Spleen (tissue), 11 donors: ENCODE data around the gene TMCC3. TPM values are rescaled to one million over a fixed set of nuclear protein-coding genes. Genes with fewer than 3 reads are reported as not detected.
"Not testable (repeated sequence)": the region's sequence is repeated elsewhere in the genome, so short reads cannot be mapped to it uniquely, and the experiment has no call there.

ENCODE experiments used
- DNase-seq: peaks from one replicate; pipeline ENCODE4 v3.0.0-alpha.2; 2020
- H3K27ac ChIP-seq, 8 donors: fragments of 200-600 bp; sonication (generic) in 7 of 8; 1 replicate in 4 of 8; 2 replicates in 4 of 8; pipeline versions ENCODE4 v1.5.0 to v1.8.0; 2016 to 2021; ENCODE audit warnings: inconsistent platforms in 4 of 8, mild to moderate bottlenecking in 4 of 8, moderate library complexity in 1 of 8
- H3K27me3 ChIP-seq, 7 donors: fragments of 200-600 bp; sonication (generic) in 6 of 7; replicated peaks in 1 of 7; 1 replicate in 4 of 7; 2 replicates in 3 of 7; pipeline versions ENCODE4 v1.5.0 to v1.8.0; 2016 to 2021; ENCODE audit warnings: inconsistent platforms in 3 of 7, mild to moderate bottlenecking in 1 of 7
- H3K36me3 ChIP-seq, 6 donors: fragments of 200-600 bp; sonication (generic) in 5 of 6; 1 replicate in 4 of 6; 2 replicates in 2 of 6; pipeline versions ENCODE4 v1.5.0 to v1.8.0; 2016 to 2021; ENCODE audit warnings: inconsistent platforms in 2 of 6
- H3K4me1 ChIP-seq, 6 donors: fragments of 200-600 bp; sonication (generic) in 5 of 6; 1 replicate in 3 of 6; 2 replicates in 3 of 6; pipeline versions ENCODE4 v1.5.0 to v1.8.0; 2016 to 2021; ENCODE audit warnings: inconsistent platforms in 3 of 6
- H3K4me3 ChIP-seq, 8 donors: fragments of 200-600 bp; sonication (generic) in 7 of 8; 1 replicate in 4 of 8; 2 replicates in 4 of 8; pipeline versions ENCODE4 v1.5.0 to v1.8.0; 2016 to 2021; ENCODE audit warnings: inconsistent platforms in 4 of 8, mild to moderate bottlenecking in 4 of 8, moderate library complexity in 2 of 8
- H3K9me3 ChIP-seq, 8 donors: fragments of 200-600 bp; sonication (generic) in 7 of 8; 1 replicate in 4 of 8; 2 replicates in 4 of 8; pipeline versions ENCODE4 v1.5.0 to v1.8.0; 2016 to 2021; ENCODE audit warnings: inconsistent platforms in 4 of 8
- CTCF ChIP-seq, 11 experiments: fragments of 200-600 bp in 7 of 11; fragments of 450-650 bp in 4 of 11; sonication (generic) in 4 of 11; IDR thresholded peaks in 8 of 11; conservative IDR thresholded peaks in 3 of 11; 1 replicate in 7 of 11; 2 replicates in 4 of 11; pipeline versions ENCODE4 v1.4.0 to v1.8.0; 2016 to 2021; ENCODE audit warnings: antibody characterized with exemption in 11 of 11, inconsistent platforms in 4 of 11, mild to moderate bottlenecking in 1 of 11
- POLR2A ChIP-seq, 3 donors: fragments of 450-650 bp; IDR thresholded peaks; one replicate each; pipeline ENCODE4 v1.5.1; 2017; ENCODE audit warnings: antibody characterized with exemption in 3 of 3, mild to moderate bottlenecking in 1 of 3
- POLR2AphosphoS5 ChIP-seq, 3 donors: sonication (generic); formaldehyde crosslinking; IDR thresholded peaks; one replicate each; pipeline ENCODE4 v1.5.1; 2017; ENCODE audit warnings: antibody characterized with exemption in 3 of 3
- WGBS, 5 donors: extraction: QIAGEN DNeasy Blood & Tissue Kit in 3 of 5; methylation state at CpG; one replicate each; pipeline versions ENCODE4 v1.1.5 to v1.1.7; 2013 to 2018; 5-methylcytosine and 5-hydroxymethylcytosine counted together
- intact Hi-C: fragments of 100-400 bp; cut with DNase I; formaldehyde crosslinking; loops from one replicate; pipeline ENCODE4 v1.15.0; 2023; ENCODE audit warnings: low total_unique reads
- polyA plus RNA-seq, 3 donors: library from polyadenylated mRNA; stranded (reverse); fragments of 200-250 nt; gene quantifications; one replicate each; pipeline ENCODE4 v1.2.1, GENCODE V29; 2013
- total RNA-seq, 7 donors: library from RNA; depleted of rRNA in 3 of 7; stranded (reverse); fragments of >200 nt in 3 of 7; fragmentation: NEBNext Ultra II Directional in 4 of 7; extraction: Animal tissue kit (Norgen Biotek cat#: 25700) in 4 of 7; gene quantifications; one replicate each; pipeline versions ENCODE4 v1.1.0 to v1.2.1, GENCODE V29; 2016 to 2021
- donor health status: healthy with polysubstance abuse.
- donor health status: DM: no; HTN: no; CAD: no; lungs with moderate emphysema.
- donor health status: DM: no; HTN: no; CAD: no.
- donor health status: Bipolar disorder and iron deficiency.
- donor health status: healthy.
- donor health status: DM: no; HTN: no; CAD: no.
- donor health status: DM: yes; HTN: yes; CAD: no.

Gene TMCC3
- total and polyA plus RNA-seq, 10 donors: 2.9 to 41.3 (median 27.7) TPM

DNA sequence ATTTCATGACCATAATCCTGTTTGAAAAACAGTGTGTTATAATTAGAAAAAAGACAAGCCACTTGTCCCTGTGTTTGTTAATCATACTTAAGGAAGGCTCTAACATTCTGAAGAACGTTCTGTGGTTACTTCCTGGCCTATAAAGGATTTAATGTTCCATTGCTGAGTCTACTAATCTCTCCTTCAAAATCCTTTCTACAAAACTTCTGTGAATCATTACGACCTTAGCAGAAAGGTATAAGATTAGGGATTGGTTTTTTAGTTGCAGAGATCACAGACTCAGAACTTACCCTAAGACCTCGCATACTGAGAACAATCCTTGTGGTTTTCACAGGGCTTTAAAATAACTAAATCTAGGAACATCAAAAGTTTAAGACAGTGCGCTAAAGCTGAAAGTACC, 48.3 kb downstream of the TMCC3 start:
- Histone ChIP-seq H3K36me3 (no peaks in the 10 kb centered on the region), H3K27me3 (no peaks in the 10 kb centered on the region), H3K4me3 (no peak overlapping the region), H3K27ac (no peak overlapping the region), H3K9me3 (peaks cover 0 to 13% (median 8%) of the 10 kb centered on the region in 8 donors), H3K4me1 (peaks cover 0 to 18% (median 2%) of the 10 kb centered on the region in 6 donors)
- WGBS, 5 donors: 64 to 71% (median 66%) methylated on average over 4 of the region's 4 CpGs
- TF ChIP-seq POLR2AphosphoS5 (IDR thresholded peaks at IDR 0.05) (no peak), POLR2A (IDR thresholded peaks at IDR 0.05) (no peak), CTCF (IDR thresholded peaks at IDR 0.05 in 8 of 11, conservative IDR thresholded peaks at IDR 0.05 in 3 of 11) (no peak)
- DNase-seq: no peak
- intact Hi-C loops: no loop called here

DNA sequence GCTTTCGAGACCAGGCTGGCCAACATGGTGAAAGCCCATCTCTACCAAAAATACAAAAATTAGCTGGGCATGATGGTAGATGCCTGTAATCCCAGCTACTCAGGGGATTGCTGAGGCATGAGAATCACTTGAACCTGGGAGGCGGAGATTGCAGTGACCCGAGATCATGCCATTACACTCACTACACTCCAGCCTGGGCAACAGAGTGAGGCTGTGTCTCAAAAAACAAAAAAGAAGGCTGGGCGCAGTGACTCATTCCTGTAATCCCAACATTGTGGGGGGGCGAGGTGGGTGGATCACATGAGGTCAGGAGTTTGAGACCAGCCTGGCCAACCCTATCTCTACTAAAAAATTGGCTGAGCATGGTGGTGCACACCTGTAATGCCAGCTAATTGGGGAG, 49.0 kb downstream of the TMCC3 start:
- H3K4me3 ChIP-seq, DNase-seq, H3K9me3 ChIP-seq, H3K36me3 ChIP-seq, intact Hi-C loops, H3K27me3 ChIP-seq, H3K27ac ChIP-seq: not testable (repeated sequence)
- WGBS, 5 donors: 80 to 96% (median 93%) methylated on average over 5 of the region's 5 CpGs
- H3K4me1 ChIP-seq: peaks cover 0 to 18% (median 2%) of the 10 kb centered on the region in 6 donors

DNA sequence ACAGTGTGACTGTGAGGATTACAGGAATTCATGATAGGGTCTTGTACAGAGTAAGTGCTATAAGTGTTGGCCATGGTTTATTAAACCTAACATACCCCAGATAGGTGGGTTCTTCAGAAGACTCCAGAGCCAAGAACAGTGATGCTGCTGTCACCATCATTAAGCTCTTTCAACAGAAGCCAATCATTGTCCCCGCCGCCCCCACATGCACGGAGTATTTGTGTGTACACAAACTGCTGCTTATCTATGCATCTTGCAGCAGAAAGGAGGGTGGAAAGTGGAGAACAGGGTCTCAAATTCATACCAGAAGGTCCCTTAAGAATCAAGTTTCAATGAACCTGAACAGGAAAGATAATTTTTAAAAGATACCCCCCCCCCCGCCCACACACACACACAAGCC, 51.2 kb downstream of the TMCC3 start:
- Histone ChIP-seq H3K27ac (no peak overlapping the region), H3K27me3 (no peaks in the 10 kb centered on the region), H3K4me1 (peaks cover 0 to 23% (median 5%) of the 10 kb centered on the region in 6 donors), H3K4me3 (no peak overlapping the region), H3K9me3 (no peaks in the 10 kb centered on the region), H3K36me3 (no peaks in the 10 kb centered on the region)
- intact Hi-C loops: no loop called here
- no peak for DNase-seq
- TF ChIP-seq POLR2AphosphoS5 (IDR thresholded peaks at IDR 0.05) (no peak), POLR2A (IDR thresholded peaks at IDR 0.05) (no peak), CTCF (IDR thresholded peaks at IDR 0.05 in 8 of 11, conservative IDR thresholded peaks at IDR 0.05 in 3 of 11) (no peak)
- 81 to 91% (median 85%) methylated on average over 4 of the region's 4 CpGs for WGBS, 5 donors

DNA sequence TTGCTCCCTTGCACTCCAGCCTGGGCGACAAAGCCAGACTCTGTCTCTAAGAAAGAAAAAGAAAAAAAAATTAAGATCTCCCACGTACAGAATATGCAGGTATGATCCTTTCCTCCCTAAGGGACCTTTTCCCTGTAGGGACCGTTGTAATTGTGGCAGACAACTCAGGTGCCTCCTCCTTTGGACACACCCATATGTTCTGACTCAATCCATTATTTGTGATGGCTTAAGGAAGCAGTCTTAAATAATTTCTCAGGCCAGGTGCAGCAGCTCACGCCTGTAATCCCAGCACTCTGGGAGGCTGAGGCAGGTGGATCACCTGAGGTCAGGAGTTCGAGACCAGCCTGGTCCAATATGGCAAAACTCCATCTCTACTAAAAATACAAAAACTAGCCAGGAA, 53.1 kb downstream of the TMCC3 start:
- intact Hi-C loops: no loop called here

More for the DNA sequence above, 53.1 kb downstream of the TMCC3 start:
- Histone ChIP-seq H3K27me3 (no peaks in the 10 kb centered on the region), H3K36me3 (no peaks in the 10 kb centered on the region), H3K9me3 (no peaks in the 10 kb centered on the region), H3K4me1 (peaks cover 0 to 28% (median 11%) of the 10 kb centered on the region in 6 donors), H3K27ac (no peak overlapping the region), H3K4me3 (no peak overlapping the region)
- DNase-seq: no peak
- TF ChIP-seq CTCF (IDR thresholded peaks at IDR 0.05 in 8 of 11, conservative IDR thresholded peaks at IDR 0.05 in 3 of 11): no peak
- no peak for TF ChIP-seq POLR2AphosphoS5 (IDR thresholded peaks at IDR 0.05)
- TF ChIP-seq POLR2A (IDR thresholded peaks at IDR 0.05): no peak
- WGBS, 5 donors: 86 to 92% (median 89%) methylated on average over 5 of the region's 5 CpGs
